Measurements from ENCODE around the gene ZNF865. TPM values are rescaled to one million over a fixed set of nuclear protein-coding genes. Genes with fewer than 3 reads are reported as not detected.

ZNF865 gene
- total and polyA plus RNA-seq, 2 of the 4 experiments (the other 2 are of a cell fraction): under 0.01 to 4.6 TPM

DNA sequence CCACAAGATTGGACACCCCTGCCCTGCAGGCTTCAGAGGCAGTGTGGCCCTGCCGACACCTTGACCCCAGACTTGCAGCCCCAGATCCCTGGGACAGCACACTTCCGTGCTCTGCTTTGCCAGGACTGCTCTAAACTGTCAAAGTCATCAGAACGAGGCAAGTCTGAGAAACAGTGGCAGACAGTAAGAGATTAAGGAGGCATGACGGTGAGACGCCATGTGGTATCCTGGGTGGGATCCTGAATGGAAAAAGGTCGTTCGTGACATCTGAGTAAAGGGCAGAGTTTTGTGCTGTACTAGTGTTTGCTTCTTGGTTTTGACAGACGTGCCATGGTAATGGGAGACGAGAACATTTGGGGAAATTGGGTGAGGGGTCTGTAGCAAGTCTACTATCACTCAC, 38.6 kb upstream of the ZNF865 start:
- POLR2A ChIA-PET (ENCODE audit: unreplicated experiment): no interaction called here

More for the DNA sequence above, 38.6 kb upstream of the ZNF865 start:
- H3K4me3 ChIP-seq (ENCODE audit: insufficient read depth, low read depth, low read length): no peak overlapping the region
- in situ Hi-C loops (cut with MboI; ENCODE audit: low sequenced_read_pairs) (no loop called here), intact Hi-C loops (cut with micrococcal nuclease) (no loop called here), dilution Hi-C loops (cut with HindIII; ENCODE audit: low sequenced_read_pairs, unreplicated experiment) (no loop called here)
- H3K36me3 ChIP-seq (ENCODE audit: control insufficient read depth, insufficient read depth, low read length): no peaks in the 10 kb centered on the region
- peak overlapping the region; percentile 63 for H2AFZ ChIP-seq (replicated peaks; ENCODE audit: low read length, poor library complexity)
- WGBS, 2 experiments (ENCODE audit: extremely low coverage in 2 of 2, insufficient read length in 1 of 2): 39% methylated on average over 3 of the region's 9 CpGs; no CpG with 5 or more reads in 1 of the 2 experiments
- peak overlapping the region; percentile 64; the same call in 1 of the 2 replicates for H3K23ac ChIP-seq (ENCODE audit: low read depth, low read length)
- H3K18ac ChIP-seq (ENCODE audit: low read depth, low read length): no peak overlapping the region
- no peak overlapping the region for H4K5ac ChIP-seq (ENCODE audit: low read depth, low read length)
- no peak overlapping the region for H2BK20ac ChIP-seq (ENCODE audit: low read depth, low read length)
- H3K14ac ChIP-seq (replicated peaks; ENCODE audit: low read depth, low read length): no peak overlapping the region
- H2AK9ac ChIP-seq (replicated peaks; ENCODE audit: low read depth, low read length, poor library complexity): peak overlapping the region; percentile 71
- no peaks in the 10 kb centered on the region for H3K4me1 ChIP-seq (ENCODE audit: control insufficient read depth, insufficient read depth, low read length)
- H4K91ac ChIP-seq (ENCODE audit: insufficient read depth, low read depth, low read length): no peak overlapping the region
- no peak for DNase-seq
- H3K9me1 ChIP-seq (ENCODE audit: insufficient read depth, low read length): no peaks in the 10 kb centered on the region
- TF ChIP-seq RAD21 (IDR thresholded peaks at IDR 0.05; ENCODE audit: low read length): no peak
- no peak for TF ChIP-seq CEBPB (IDR thresholded peaks at IDR 0.05; ENCODE audit: low read depth, low read length)
- no peak for TF ChIP-seq MAFK (IDR thresholded peaks at IDR 0.05; ENCODE audit: low read depth, low read length)
- TF ChIP-seq CTCF (conservative IDR thresholded peaks at IDR 0.05; ENCODE audit: low read depth, low read length): no peak
- no peak for TF ChIP-seq CHD1 (IDR thresholded peaks at IDR 0.05; ENCODE audit: low read depth, low read length)
- no peak for TF ChIP-seq BHLHE40 (IDR thresholded peaks at IDR 0.05; ENCODE audit: low read depth, low read length)
- TF ChIP-seq FOS (IDR thresholded peaks at IDR 0.05; ENCODE audit: low read depth, low read length): no peak
- TF ChIP-seq, protein P1, sequence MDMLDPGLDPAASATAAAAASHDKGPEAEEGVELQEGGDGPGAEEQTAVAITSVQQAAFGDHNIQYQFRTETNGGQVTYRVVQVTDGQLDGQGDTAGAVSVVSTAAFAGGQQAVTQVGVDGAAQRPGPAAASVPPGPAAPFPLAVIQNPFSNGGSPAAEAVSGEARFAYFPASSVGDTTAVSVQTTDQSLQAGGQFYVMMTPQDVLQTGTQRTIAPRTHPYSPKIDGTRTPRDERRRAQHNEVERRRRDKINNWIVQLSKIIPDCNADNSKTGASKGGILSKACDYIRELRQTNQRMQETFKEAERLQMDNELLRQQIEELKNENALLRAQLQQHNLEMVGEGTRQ (IDR thresholded peaks at IDR 0.05; ENCODE audit: low read depth, low read length): no peak
- no peak for TF ChIP-seq RFX5 (IDR thresholded peaks at IDR 0.05; ENCODE audit: low read depth, low read length)
- no peak for TF ChIP-seq RCOR1 (IDR thresholded peaks at IDR 0.05; ENCODE audit: insufficient replicate concordance, low read length)
- no peak for TF ChIP-seq MAZ (IDR thresholded peaks at IDR 0.05; ENCODE audit: borderline replicate concordance, low read depth, low read length)
- TF ChIP-seq SMC3 (IDR thresholded peaks at IDR 0.05; ENCODE audit: low read depth, low read length): no peak
- no peak for TF ChIP-seq NFE2L2 (IDR thresholded peaks at IDR 0.05; ENCODE audit: low read depth, low read length)
- no peak for TF ChIP-seq POLR2A (IDR thresholded peaks at IDR 0.05; ENCODE audit: low read depth, low read length)
- TF ChIP-seq, protein P2, sequence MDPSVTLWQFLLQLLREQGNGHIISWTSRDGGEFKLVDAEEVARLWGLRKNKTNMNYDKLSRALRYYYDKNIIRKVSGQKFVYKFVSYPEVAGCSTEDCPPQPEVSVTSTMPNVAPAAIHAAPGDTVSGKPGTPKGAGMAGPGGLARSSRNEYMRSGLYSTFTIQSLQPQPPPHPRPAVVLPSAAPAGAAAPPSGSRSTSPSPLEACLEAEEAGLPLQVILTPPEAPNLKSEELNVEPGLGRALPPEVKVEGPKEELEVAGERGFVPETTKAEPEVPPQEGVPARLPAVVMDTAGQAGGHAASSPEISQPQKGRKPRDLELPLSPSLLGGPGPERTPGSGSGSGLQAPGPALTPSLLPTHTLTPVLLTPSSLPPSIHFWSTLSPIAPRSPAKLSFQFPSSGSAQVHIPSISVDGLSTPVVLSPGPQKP (IDR thresholded peaks at IDR 0.05; ENCODE audit: borderline replicate concordance, low read depth, low read length): no peak
- no peak overlapping the region for H3K4me2 ChIP-seq (ENCODE audit: low read depth, low read length)
- no peak overlapping the region for H3K4ac ChIP-seq (ENCODE audit: low read depth, low read length)
- no peak overlapping the region for H3K56ac ChIP-seq (ENCODE audit: extremely low read depth, insufficient read depth, low read length)
- no TSS peak for BruUV-seq (replicated peaks)
- no peak for ATAC-seq (ENCODE audit: low read depth)
- CTCF ChIA-PET: no interaction called here
- no peaks in the 10 kb centered on the region for H4K20me1 ChIP-seq (ENCODE audit: insufficient read depth, low read length)
- peaks cover 12% of the 10 kb centered on the region for H3K27me3 ChIP-seq (ENCODE audit: control insufficient read depth, insufficient read depth, low read length)
- no peak overlapping the region for H4K8ac ChIP-seq (ENCODE audit: low read depth in 2 of 2, low read length in 2 of 2)
- H2BK120ac ChIP-seq (ENCODE audit: low read depth, low read length): no peak overlapping the region
- H3K79me1 ChIP-seq (ENCODE audit: low read depth in 1 of 2, low read length in 2 of 2): no peaks in the 10 kb centered on the region
- H3K27ac ChIP-seq (ENCODE audit: insufficient read depth, low read length): no peak overlapping the region
- H2BK15ac ChIP-seq (ENCODE audit: low read depth, low read length): no peak overlapping the region
- no peak overlapping the region for H2AK5ac ChIP-seq (ENCODE audit: low read depth, low read length)
- no peak overlapping the region for H3K9ac ChIP-seq (ENCODE audit: low read depth, low read length)
- no peak overlapping the region for H2BK5ac ChIP-seq (ENCODE audit: low read depth, low read length, poor library complexity, severe bottlenecking)
- H3K9me3 ChIP-seq (ENCODE audit: control insufficient read depth, insufficient read depth, low read length): no peaks in the 10 kb centered on the region

Measured in IMR-90 (cell line).